H9 (cell line): Measurements from ENCODE around the gene SCARB2. TPM values are rescaled to one million over a fixed set of nuclear protein-coding genes. Genes with fewer than 3 reads are reported as not detected.

Source experiments
- DNase-seq: peaks from one replicate; pipeline ENCODE4 v3.0.0-alpha.2; 2017
- H2AFZ ChIP-seq: one replicate; pipeline ENCODE4 v1.6.1; 2013; ENCODE audit warnings: mild to moderate bottlenecking, low read length, control low read depth, moderate library complexity
- H2AK5ac ChIP-seq: 2 replicates; pipeline ENCODE4 v1.6.1; 2013; ENCODE audit warnings: low read length, control low read depth, mixed read lengths; ENCODE audit not compliant: insufficient read length
- H2BK120ac ChIP-seq: one replicate; pipeline ENCODE4 v1.6.1; 2013; ENCODE audit warnings: low read depth, mild to moderate bottlenecking, low read length, control low read depth, inconsistent platforms; ENCODE audit not compliant: poor library complexity, severe bottlenecking
- H2BK12ac ChIP-seq: 2 replicates; pipeline ENCODE4 v1.6.1; 2013; ENCODE audit warnings: low read length, control low read depth, mixed read lengths, low read depth; ENCODE audit not compliant: insufficient read length
- H2BK15ac ChIP-seq: 2 replicates; pipeline ENCODE4 v1.6.1; 2013; ENCODE audit warnings: low read depth, low read length, control low read depth
- H2BK20ac ChIP-seq: one replicate; pipeline ENCODE4 v1.6.1; 2013; ENCODE audit warnings: low read depth, mild to moderate bottlenecking, low read length, control low read depth, inconsistent platforms; ENCODE audit not compliant: poor library complexity, severe bottlenecking
- H2BK5ac ChIP-seq: 2 replicates; pipeline ENCODE4 v1.6.1; 2013; ENCODE audit warnings: low read length, control low read depth, mixed read lengths; ENCODE audit not compliant: insufficient read length
- H3K14ac ChIP-seq: 2 replicates; pipeline ENCODE4 v1.6.1; 2013; ENCODE audit warnings: low read length, control low read depth; ENCODE audit not compliant: insufficient read depth
- H3K18ac ChIP-seq: 2 replicates; pipeline ENCODE4 v1.6.1; 2013; ENCODE audit warnings: low read depth, mild to moderate bottlenecking, mixed read lengths, low read length, control low read depth; ENCODE audit not compliant: insufficient read length
- H3K23ac ChIP-seq: 2 replicates; pipeline ENCODE4 v1.6.1; 2013; ENCODE audit warnings: low read length, control low read depth, mixed read lengths, low read depth; ENCODE audit not compliant: insufficient read length
- H3K23me2 ChIP-seq: 2 replicates; pipeline ENCODE4 v1.6.1; 2013; ENCODE audit warnings: low read depth, mild to moderate bottlenecking, mixed read lengths, low read length, control low read depth; ENCODE audit not compliant: insufficient read length, poor library complexity, severe bottlenecking
- H3K27ac ChIP-seq: 2 replicates; pipeline ENCODE4 v1.5.1; 2013; ENCODE audit warnings: low read length, control low read depth, mixed read lengths, low read depth; ENCODE audit not compliant: insufficient read length
- H3K27me3 ChIP-seq: 2 replicates; pipeline ENCODE4 v1.6.1; 2013; ENCODE audit warnings: low read length, control low read depth, inconsistent platforms; ENCODE audit not compliant: insufficient read depth
- H3K4ac ChIP-seq: 2 replicates; pipeline ENCODE4 v1.6.1; 2013; ENCODE audit warnings: low read depth, mild to moderate bottlenecking, control low read depth, inconsistent platforms, low read length, moderate library complexity
- H3K4me1 ChIP-seq: 2 replicates; pipeline ENCODE4 v1.6.1; 2013; ENCODE audit warnings: low read length, control low read depth, inconsistent platforms; ENCODE audit not compliant: insufficient read depth
- H3K4me2 ChIP-seq: 2 replicates; pipeline ENCODE4 v1.6.1; 2013; ENCODE audit warnings: low read length, control low read depth, mixed read lengths; ENCODE audit not compliant: insufficient read length, insufficient read depth
- H3K56ac ChIP-seq: 2 replicates; pipeline ENCODE4 v1.6.1; 2013; ENCODE audit warnings: low read depth, mild to moderate bottlenecking, mixed read lengths, low read length, control low read depth; ENCODE audit not compliant: insufficient read length
- H3K79me1 ChIP-seq: 2 replicates; pipeline ENCODE4 v1.6.1; 2013; ENCODE audit warnings: low read depth, mild to moderate bottlenecking, moderate library complexity, low read length, control low read depth, inconsistent platforms; ENCODE audit not compliant: insufficient read depth, poor library complexity, severe bottlenecking
- H3K79me2 ChIP-seq: 2 replicates; pipeline ENCODE4 v1.6.1; 2013; ENCODE audit warnings: low read length, control low read depth, inconsistent platforms; ENCODE audit not compliant: insufficient read depth
- H3K9ac ChIP-seq: 2 replicates; pipeline ENCODE4 v1.6.1; 2013; ENCODE audit warnings: low read length, control low read depth, mixed read lengths; ENCODE audit not compliant: insufficient read length; ENCODE audit errors: extremely low read depth
- H3K9me3 ChIP-seq: one replicate; pipeline ENCODE4 v1.6.1; 2013; ENCODE audit warnings: low read depth, low read length, inconsistent platforms; ENCODE audit not compliant: control insufficient read depth
- H3T11ph ChIP-seq: one replicate; pipeline ENCODE4 v1.6.1; 2013; ENCODE audit warnings: mild to moderate bottlenecking, low read length, control low read depth, inconsistent platforms
- H4K20me1 ChIP-seq: one replicate; pipeline ENCODE4 v1.6.1; 2013; ENCODE audit not compliant: control insufficient read depth, insufficient read length, insufficient read depth
- H4K5ac ChIP-seq: 2 replicates; pipeline ENCODE4 v1.6.1; 2013; ENCODE audit warnings: low read depth, mild to moderate bottlenecking, mixed read lengths, low read length, control low read depth; ENCODE audit not compliant: insufficient read length
- H4K8ac ChIP-seq: replicated peaks from 2 replicates; pipeline ENCODE4 v1.6.1; 2013; ENCODE audit warnings: low read length, control low read depth, mixed read lengths, low read depth; ENCODE audit not compliant: insufficient read length
- H4K91ac ChIP-seq: 2 replicates; pipeline ENCODE4 v1.6.1; 2013; ENCODE audit warnings: low read depth, mild to moderate bottlenecking, moderate library complexity, mixed read lengths, low read length, control low read depth; ENCODE audit not compliant: insufficient read length
- H3K27ac Mint-ChIP-seq, 3 experiments: 2 replicates in 2 of 3; 3 replicates in 1 of 3; pipeline ENCODE4 v1.8.0; 2020 to 2021; ENCODE audit warnings: mixed read lengths in 3 of 3, mild to moderate bottlenecking in 1 of 3, moderate library complexity in 1 of 3
- H3K27me3 Mint-ChIP-seq: 2 replicates; pipeline ENCODE4 v1.8.0; 2021; ENCODE audit warnings: low read depth, mild to moderate bottlenecking, moderate library complexity, mixed read lengths
- H3K36me3 Mint-ChIP-seq, 3 experiments: 2 replicates in 2 of 3; 3 replicates in 1 of 3; pipeline ENCODE4 v1.8.0; 2020 to 2021; ENCODE audit warnings: low read depth in 3 of 3, mixed read lengths in 3 of 3; ENCODE audit not compliant: insufficient read depth in 1 of 3
- H3K4me1 Mint-ChIP-seq, 2 experiments: 2 replicates each; pipeline ENCODE4 v1.8.0; 2020; ENCODE audit warnings: mixed read lengths in 2 of 2
- H3K4me3 Mint-ChIP-seq, 2 experiments: 2 replicates in 1 of 2; 3 replicates in 1 of 2; pipeline ENCODE4 v1.8.0; 2020 to 2021; ENCODE audit warnings: mild to moderate bottlenecking in 2 of 2, mixed read lengths in 2 of 2, moderate library complexity in 1 of 2
- H3K9me3 Mint-ChIP-seq, 2 experiments: 2 replicates in 1 of 2; 3 replicates in 1 of 2; pipeline ENCODE4 v1.8.0; 2020; ENCODE audit warnings: mild to moderate bottlenecking in 2 of 2, mixed read lengths in 2 of 2, moderate library complexity in 1 of 2
- CTCF ChIP-seq: fragments of 200-600 bp; sonication (generic); conservative IDR thresholded peaks from 3 replicates; pipeline ENCODE4 v1.8.0; 2021; ENCODE audit warnings: antibody characterized with exemption, mild to moderate bottlenecking
- WGBS: extraction: QIAGEN DNeasy Blood & Tissue Kit; methylation state at CpG from one replicate; pipeline ENCODE4 v1.1.7; 2013; ENCODE audit warnings: missing lambda C conversion rate, low lambda C conversion rate, mixed read lengths; ENCODE audit not compliant: insufficient read length; ENCODE audit errors: extremely low coverage; 5-methylcytosine and 5-hydroxymethylcytosine counted together
- total RNA-seq: library from RNA; stranded (reverse); gene quantifications from 2 replicates; pipeline ENCODE4 v1.2.1, GENCODE V29; 2021

SCARB2 gene
- total RNA-seq, 1 experiment from 2014 or later: 36.4 TPM

GRCh38 chr4:76256968-76257367 lies 43.3 kb upstream of the SCARB2 start:
- no peaks in the 10 kb centered on the region for H3K79me1 ChIP-seq
- Mint-ChIP-seq H3K36me3 (no peaks in the 10 kb centered on the region), H3K27me3 (peaks cover 31% of the 10 kb centered on the region), H3K9me3 (no peaks in the 10 kb centered on the region), H3K4me1 (peaks cover 3% of the 10 kb centered on the region in 2 experiments; a peak in 2 of 4 replicates), H3K4me3 (no peak overlapping the region), H3K27ac (no peak overlapping the region)
- no peak overlapping the region for H2BK12ac ChIP-seq
- H2AK5ac ChIP-seq: no peak overlapping the region
- no peak for DNase-seq
- H3K18ac ChIP-seq: no peak overlapping the region
- H4K8ac ChIP-seq: no peak overlapping the region
- H3K79me2 ChIP-seq: no peaks in the 10 kb centered on the region
- no peak overlapping the region for H4K91ac ChIP-seq
- no peaks in the 10 kb centered on the region for H3K27me3 ChIP-seq
- H3K4me2 ChIP-seq: no peak overlapping the region
- no peak overlapping the region for H2AFZ ChIP-seq
- H4K5ac ChIP-seq: no peak overlapping the region
- H4K20me1 ChIP-seq: no peaks in the 10 kb centered on the region
- H3K4me1 ChIP-seq: peaks cover 2% of the 10 kb centered on the region; the same call in 1 of the 2 replicates
- H3K9me3 ChIP-seq: no peaks in the 10 kb centered on the region
- H3K56ac ChIP-seq: no peak overlapping the region
- H3K27ac ChIP-seq: no peak overlapping the region
- H2BK15ac ChIP-seq: no peak overlapping the region
- H3K23ac ChIP-seq: no peak overlapping the region
- H2BK5ac ChIP-seq: no peak overlapping the region
- no peak overlapping the region for H2BK120ac ChIP-seq
- no peak overlapping the region for H2BK20ac ChIP-seq
- H3T11ph ChIP-seq: no peak overlapping the region
- no peak overlapping the region for H3K14ac ChIP-seq
- no CpG with 5 or more reads among the region's 1 CpG for WGBS
- no peak overlapping the region for H3K9ac ChIP-seq
- no peak for TF ChIP-seq CTCF
- H3K4ac ChIP-seq: no peak overlapping the region
- no peaks in the 10 kb centered on the region for H3K23me2 ChIP-seq
